Posterior cingulate gyrus (tissue), 11 donors: Measurements from ENCODE around the gene ACSL6.

Source experiments
- DNase-seq, 10 donors: peaks; one replicate each; pipeline versions ENCODE4 v3.0.0 to v3.0.0-alpha.2; 2020 to 2021; ENCODE audit warnings: mixed read lengths in 3 of 10
- intact Hi-C: fragments of 100-400 bp; cut with DNase I; formaldehyde crosslinking; loops from one replicate; pipeline ENCODE4 v1.15.1; 2023

The ACSL6 gene

DNA sequence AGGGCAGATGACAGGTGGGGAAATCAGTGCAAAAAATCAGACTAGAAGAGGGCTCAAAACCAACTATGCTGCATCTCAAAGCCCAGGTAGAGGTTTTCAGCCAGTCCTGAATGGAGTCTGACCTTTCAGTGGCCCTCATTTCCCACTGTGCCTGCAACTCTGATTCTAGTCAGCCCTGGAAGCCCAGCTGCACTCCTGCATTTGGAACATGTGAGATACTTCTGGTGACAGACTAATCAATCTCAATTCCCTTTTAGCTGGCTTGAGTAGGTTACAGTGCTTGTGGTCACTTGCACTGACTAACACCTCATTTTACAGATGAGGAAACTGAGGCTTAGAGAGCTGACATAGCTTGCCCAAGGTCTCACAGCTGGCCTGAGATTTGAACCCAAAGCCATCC is 7.9 kb upstream of the ACSL6 start:
- DNase-seq, result no peak
- intact Hi-C loops, result no loop called here

DNA sequence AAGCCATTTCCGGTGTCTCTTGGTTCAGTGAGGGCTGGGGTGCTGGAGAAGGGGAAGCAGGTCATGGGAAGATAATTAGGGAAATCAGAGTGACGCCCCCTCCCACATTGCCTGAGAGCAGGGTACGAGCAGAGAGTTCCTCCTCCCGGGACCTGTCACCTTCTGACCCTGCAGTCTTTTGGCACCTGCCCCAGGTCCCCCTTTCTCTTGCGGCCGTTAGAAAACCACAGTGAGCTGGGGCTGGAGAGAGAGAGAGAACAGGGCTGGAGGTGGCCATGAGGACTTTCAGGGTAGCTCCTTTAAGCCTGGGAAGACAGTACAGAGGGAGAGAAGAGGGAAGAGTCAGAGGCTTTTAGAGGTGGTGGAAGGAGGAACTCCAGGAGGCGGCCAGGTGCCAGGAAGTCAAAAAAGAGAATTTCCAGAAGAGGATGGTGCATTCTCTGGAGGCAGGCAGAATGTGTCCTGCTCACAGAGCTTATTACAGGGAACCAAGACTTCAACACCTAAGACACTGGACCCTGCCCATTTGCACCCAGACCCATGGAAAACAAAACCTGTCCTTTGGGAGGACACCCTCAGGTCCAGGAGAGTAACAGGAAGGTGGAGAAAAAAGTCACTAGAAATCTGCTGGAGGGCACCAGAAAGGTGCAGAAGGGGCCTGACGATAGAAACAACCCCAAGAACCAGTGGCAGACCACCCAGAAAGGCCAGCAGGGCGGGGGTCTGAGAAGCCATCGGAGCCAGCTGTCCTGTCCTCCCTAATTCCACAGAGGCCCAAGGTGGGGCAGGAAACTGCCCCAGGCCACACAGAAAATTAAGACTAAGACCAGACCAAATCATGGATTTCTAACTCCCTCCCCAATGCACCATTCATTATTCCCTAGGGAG is 6.5 kb upstream of the ACSL6 start:
- peak in 1 of 10 donors; percentile 79 for DNase-seq
- intact Hi-C loops, result no loop called here

- no peak for DNase-seq
- intact Hi-C loops, result no loop called here
Observed at GRCh38 chr5:132017316-132017715, 5.9 kb upstream of the ACSL6 start.

DNA sequence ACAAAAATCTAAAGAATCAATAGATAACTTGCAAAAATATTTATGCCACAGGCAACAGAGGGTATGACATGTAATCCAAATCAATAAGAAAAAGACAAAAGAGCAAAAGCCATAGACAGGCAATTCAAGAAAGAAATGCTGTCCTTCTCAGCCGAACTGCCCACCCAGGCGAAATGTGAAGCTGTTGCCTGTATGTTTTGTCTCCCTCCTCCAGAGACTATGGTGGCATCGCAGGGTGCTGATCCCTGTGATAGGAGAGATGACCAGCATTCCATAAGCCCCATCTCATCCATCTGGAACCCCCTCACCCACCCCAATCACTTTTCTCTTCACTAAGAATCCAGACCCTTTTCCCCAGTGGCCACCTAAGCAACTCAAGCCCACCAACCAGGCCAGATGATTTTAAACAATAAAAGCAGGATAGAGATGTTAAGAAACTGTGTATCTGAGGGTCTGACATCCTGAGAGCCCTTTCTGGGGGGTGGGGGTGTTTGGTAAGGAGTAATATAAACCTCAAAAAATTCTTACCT is 5.3 kb upstream of the ACSL6 start:
- no peak for DNase-seq
- intact Hi-C loops, result no loop called here

DNA sequence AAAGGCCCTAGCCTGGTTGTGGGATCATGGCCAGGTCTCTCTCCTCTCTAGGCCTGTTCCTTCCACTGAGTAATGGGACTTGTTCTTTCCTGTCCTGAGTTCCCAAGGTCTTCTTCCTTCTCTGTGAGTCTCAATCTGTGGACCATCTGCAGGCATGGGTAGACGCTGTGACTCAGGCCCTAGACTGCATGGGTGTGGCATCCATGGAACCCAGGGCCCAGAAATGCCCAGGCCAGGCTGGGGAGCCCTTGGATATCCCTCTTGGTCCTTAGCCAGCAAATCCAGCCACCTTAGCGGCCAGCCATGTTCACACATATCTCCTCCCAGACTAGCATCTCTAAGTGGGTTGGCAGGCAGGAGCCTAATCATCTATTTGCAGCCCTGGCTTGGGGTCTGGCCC is 2.3 kb upstream of the ACSL6 start:
- DNase-seq, result peak in 1 of 10 donors; percentile 75
- intact Hi-C loops, result loop anchor here (5.0 kb wide), 1 partner anchor 571 kb away; no protein-coding TSS in a partner anchor

- intact Hi-C loops, result loop anchor here (5.0 kb wide), 1 partner anchor 571 kb away; no protein-coding TSS in a partner anchor
- peak in 7 of 10 donors; percentile 5 to 94 (median 61) for DNase-seq
Observed at GRCh38 chr5:132013006-132013689, 1.7 kb upstream of the ACSL6 start.

DNA sequence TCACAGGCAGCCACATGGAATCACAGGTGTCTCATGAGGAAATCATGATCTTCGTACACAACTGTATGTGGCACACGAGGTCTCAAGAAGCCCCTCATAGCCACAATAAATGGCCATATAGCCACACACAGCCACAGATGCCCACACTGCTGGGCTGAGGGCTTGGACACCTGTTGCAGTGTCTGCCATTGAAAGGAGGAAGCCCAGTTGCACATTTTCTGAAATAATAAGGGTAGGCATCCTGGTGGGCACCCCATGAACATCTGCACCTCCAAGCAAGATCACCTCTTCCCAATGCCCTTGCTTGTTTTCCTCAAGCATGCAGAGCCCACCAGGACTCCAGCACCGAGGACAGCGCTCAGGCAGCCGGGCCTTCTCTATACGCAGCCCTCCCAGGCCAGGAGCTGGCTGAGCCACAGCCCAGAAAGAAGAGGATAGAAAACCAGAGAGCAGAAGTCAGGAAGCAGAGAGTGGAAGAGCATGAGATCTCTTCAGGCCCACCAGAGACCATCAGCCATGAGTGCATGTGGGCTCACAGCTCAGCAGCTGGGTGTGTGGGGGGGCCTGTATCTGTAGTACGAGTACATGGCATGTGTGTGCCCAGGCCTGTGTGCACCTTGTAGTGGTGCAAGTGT is 1.0 kb upstream of the ACSL6 start:
- intact Hi-C loops, result loop anchor here (5.0 kb wide), 1 partner anchor 570 kb away; no protein-coding TSS in a partner anchor
- peak in 2 of 10 donors; percentile 42 to 84 for DNase-seq

- intact Hi-C loops, result loop anchor here (5.0 kb wide), 1 partner anchor 569 kb away; no protein-coding TSS in a partner anchor
- DNase-seq, result peak in 1 of 10 donors; percentile 70
Observed at GRCh38 chr5:132010989-132011621, 353 bp downstream of the ACSL6 start.

DNA sequence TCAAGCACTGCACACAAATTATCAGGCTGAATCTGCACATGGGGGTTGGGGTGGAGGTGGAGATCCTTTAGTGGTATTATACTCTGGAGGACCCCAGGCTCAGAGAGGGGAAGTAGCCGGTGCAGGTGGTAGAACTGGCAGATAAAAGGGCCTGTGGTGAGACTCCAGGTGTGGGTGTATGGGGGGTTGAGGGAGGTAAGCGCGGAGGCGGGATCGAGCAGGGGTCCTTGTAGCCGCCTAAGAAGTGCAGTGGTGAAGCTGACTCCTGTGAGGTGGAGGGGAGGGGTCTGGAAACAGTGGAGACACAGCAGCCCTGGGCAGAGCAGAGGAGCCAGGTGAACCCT is 841 bp downstream of the ACSL6 start:
- intact Hi-C loops, result loop anchor here (5.0 kb wide), 1 partner anchor 568 kb away; no protein-coding TSS in a partner anchor
- peak in 2 of 10 donors; percentile 4 to 71 for DNase-seq

- intact Hi-C loops, result loop anchor here (5.0 to 10.0 kb wide), 4 partner anchors 213 to 588 kb away; partner anchors contain the start of genes FNIP1 and RAPGEF6
- DNase-seq, result peak in 3 of 10 donors; percentile 5 to 57 (median 42)
Observed at GRCh38 chr5:132009706-132010405, 1.6 kb downstream of the ACSL6 start.

DNA sequence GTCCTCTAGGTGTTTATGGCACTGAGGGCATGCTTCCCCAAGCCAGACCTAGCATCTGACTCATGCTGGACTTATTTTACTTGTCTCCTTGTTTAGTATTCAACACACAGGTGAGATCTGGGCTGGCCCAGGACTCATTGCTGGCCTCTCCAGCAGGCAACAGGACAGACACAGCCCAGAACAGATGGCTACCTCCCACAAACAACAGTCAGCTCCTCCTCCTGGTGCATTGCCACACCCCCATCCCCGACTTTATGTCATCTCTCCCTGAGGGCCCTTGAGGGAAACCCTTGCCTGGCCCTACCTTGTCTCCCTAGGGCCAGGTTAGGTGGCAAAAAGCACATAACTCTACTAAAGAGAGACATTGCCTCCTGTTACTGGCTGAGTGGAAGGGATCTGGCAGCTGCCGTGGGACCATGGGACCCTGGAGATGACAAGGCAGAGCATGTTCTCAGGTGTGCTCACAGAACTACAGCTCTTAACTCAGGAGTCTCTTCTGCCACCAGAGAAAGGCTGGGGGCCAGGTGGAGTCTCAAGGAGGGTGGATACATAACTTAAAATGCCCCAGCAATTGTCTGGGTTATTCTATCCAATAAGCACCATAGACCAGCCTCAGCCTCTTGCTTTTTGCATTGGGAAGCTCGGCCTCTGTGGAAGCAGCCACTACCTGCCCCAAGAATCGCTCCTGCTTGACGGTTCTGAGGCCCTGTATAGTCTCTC is 2.3 kb downstream of the ACSL6 start:
- intact Hi-C loops, result loop anchor here (1.0 to 10.0 kb wide), 5 partner anchors 198 to 587 kb away; partner anchors contain the start of genes FNIP1 and RAPGEF6
- peak in 4 of 10 donors; percentile 7 to 90 (median 81) for DNase-seq

- intact Hi-C loops, result loop anchor here (1.0 to 10.0 kb wide), 5 partner anchors 197 to 586 kb away; partner anchors contain the start of genes FNIP1 and RAPGEF6
- peak in 1 of 10 donors; percentile 38 for DNase-seq
Observed at GRCh38 chr5:132008163-132008473, 3.3 kb downstream of the ACSL6 start.

DNA sequence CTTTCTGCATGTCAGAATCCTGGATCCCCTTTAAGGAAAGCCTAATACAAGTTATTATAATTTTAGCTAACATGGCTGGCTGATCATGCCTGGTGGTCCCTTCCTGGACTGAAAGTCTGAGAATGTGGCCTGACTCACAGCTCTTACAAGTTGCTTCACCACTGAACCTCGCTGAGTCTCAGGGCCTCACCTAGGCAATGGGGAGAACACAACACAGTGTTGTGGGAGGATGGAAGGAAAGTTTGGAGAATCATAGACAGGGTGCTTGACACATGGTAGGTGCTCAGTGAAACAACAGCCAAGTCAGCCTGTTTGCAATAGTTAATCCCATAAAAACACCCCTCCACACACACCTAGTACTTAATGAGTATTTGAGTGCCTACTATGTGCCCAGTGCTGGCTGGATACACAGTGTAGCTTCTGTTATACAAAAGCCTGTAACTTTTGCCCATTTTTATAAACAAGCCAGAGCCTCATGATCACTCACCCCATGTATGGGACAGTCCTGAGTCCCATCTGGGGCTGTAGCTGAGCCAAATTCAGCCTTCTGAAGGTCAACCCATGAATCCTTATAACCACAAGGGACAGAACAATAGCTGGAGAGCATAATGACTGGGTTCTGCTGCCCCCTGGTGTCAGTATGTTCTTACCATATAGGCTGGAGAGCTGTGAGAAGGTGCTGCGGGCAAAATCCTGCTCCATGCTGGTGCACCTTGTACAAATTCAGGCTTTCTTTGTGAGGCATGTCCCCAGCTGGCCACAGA is 3.9 kb downstream of the ACSL6 start:
- peak in 9 of 10 donors; percentile 59 to 94 (median 83) for DNase-seq

GRCh38 chr5:132006331-132007120 is 4.9 kb downstream of the ACSL6 start:
- peak in 2 of 10 donors; percentile 14 to 59 for DNase-seq
- intact Hi-C loops, result loop anchor here (5.0 to 10.0 kb wide), 3 partner anchors 209 to 584 kb away; partner anchors contain the start of genes FNIP1 and RAPGEF6

More for the DNA sequence above, 3.9 kb downstream of the ACSL6 start:
- intact Hi-C loops, result loop anchor here (1.0 to 10.0 kb wide), 5 partner anchors 196 to 585 kb away; partner anchors contain the start of genes FNIP1 and RAPGEF6

DNA sequence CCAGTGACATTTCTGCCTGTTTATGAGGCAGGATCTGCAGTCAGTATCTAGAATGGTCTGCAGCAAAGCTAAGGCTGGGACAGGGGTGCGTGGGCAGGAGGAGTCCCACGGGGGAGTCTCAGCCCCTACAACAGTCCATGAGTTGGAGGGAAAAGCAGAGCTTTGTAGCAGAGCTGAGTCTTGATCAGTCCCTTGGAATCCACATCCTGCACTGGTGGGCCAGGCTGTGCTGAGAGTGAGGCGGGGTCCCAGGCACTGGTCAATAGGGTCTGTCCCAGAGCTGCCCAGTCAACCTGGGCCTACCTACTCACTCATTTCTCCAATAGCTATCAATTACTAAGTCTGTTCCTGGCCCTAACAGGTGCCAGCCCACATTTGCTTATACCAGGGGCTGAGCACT is 5.9 kb downstream of the ACSL6 start:
- peak in 2 of 10 donors; percentile 41 to 54 for DNase-seq
- intact Hi-C loops, result loop anchor here (5.0 to 10.0 kb wide), 3 partner anchors 208 to 583 kb away; partner anchors contain the start of genes FNIP1 and RAPGEF6

- DNase-seq, result peak in 2 of 10 donors; percentile 81 to 85
- intact Hi-C loops, result loop anchor here (10.0 kb wide), 1 partner anchor 369 kb away; the partner anchor contains the start of gene RAPGEF6
Observed at GRCh38 chr5:132003982-132004381, 7.5 kb downstream of the ACSL6 start.
